GM18511 (cell line): ENCODE data around the gene MYL5.
A peak's percentile ranks its signal among the peaks of the same experiment; 100 is the strongest.
"Not testable (repeated sequence)": the region's sequence is repeated elsewhere in the genome, so short reads cannot be mapped to it uniquely, and the experiment has no call there.

Experiments
- ATAC-seq: cut with Tn5 transposase; IDR thresholded peaks from one replicate; pipeline ENCODE4 v1.9.1; 2021; ENCODE audit warnings: mild to moderate bottlenecking, moderate library complexity; ENCODE audit not compliant: unreplicated experiment

MYL5 gene, protein sequence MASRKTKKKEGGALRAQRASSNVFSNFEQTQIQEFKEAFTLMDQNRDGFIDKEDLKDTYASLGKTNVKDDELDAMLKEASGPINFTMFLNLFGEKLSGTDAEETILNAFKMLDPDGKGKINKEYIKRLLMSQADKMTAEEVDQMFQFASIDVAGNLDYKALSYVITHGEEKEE

GRCh38 chr4:674172-675035 is at the start of gene MYL5, which contains the start of gene ATP5ME:
TSS of gene MYL5 (plus strand) at chr4:674542. CDS start at chr4:678027, 3,485 bp downstream.
TSS of gene ATP5ME (minus strand) at chr4:674276. CDS start at chr4:674247, 29 bp downstream.
- ATAC-seq, result peak; percentile 73

- ATAC-seq, result no peak
Measured at GRCh38 chr4:624705-625590, 49.4 kb upstream of the MYL5 start, which contains the start of gene PDE6B. TSS of gene PDE6B (plus strand) at chr4:625573. CDS start at chr4:625627, 54 bp downstream.

DNA sequence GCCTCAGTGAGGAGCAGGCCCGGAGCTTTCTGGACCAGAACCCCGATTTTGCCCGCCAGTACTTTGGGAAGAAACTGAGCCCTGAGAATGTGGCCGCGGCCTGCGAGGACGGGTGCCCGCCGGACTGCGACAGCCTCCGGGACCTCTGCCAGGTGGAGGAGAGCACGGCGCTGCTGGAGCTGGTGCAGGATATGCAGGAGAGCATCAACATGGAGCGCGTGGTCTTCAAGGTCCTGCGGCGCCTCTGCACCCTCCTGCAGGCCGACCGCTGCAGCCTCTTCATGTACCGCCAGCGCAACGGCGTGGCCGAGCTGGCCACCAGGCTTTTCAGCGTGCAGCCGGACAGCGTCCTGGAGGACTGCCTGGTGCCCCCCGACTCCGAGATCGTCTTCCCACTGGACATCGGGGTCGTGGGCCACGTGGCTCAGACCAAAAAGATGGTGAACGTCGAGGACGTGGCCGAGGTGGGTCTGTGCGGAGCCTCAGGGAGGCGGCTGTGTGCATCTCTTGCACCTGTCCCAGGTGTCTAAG is 48.6 kb upstream of the MYL5 start:
- ATAC-seq, result no peak

DNA sequence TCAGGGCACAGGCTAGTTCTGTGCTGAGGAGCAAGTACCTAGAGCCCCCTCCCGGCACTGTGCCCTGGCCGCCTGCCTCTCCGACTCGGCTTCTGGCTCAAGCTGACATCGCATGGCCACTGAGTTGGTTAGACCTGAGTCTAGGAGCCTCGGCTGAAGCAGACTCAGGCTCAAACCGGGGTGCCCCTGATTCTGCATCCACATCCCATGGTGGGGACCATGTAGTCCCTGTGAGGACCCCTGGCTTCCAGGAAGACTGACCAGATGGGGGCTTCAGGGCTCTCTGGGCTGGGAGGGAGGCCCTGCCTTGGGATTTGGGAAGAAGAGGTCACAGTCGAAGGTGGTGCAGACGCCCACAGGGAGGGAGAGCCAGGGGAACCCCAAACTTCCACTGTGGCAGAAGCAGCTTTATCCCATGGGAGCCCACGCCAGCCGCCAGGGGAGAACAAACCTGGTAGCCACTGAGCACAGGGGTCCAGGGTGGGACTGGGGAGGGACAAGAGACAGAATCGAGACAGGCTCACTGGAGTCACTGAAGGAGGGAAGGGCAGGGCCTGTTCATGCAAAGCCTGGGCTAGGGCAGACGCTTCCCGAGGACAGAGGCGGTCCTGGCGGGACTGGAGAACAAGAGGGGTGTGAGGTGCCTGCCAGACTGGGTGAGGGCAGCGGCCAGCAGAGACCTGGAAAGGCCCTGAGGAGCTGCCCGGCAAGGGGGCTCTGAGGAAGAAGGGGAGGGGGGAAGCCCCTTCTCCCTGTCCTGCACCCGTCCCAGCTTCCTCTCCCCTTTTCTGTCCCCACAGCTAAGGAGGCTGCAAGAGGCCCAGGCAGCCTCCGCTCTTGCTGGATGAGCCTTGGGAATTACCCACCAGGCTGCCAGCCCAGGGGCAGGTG is 47.9 kb upstream of the MYL5 start:
- ATAC-seq, result no peak

DNA sequence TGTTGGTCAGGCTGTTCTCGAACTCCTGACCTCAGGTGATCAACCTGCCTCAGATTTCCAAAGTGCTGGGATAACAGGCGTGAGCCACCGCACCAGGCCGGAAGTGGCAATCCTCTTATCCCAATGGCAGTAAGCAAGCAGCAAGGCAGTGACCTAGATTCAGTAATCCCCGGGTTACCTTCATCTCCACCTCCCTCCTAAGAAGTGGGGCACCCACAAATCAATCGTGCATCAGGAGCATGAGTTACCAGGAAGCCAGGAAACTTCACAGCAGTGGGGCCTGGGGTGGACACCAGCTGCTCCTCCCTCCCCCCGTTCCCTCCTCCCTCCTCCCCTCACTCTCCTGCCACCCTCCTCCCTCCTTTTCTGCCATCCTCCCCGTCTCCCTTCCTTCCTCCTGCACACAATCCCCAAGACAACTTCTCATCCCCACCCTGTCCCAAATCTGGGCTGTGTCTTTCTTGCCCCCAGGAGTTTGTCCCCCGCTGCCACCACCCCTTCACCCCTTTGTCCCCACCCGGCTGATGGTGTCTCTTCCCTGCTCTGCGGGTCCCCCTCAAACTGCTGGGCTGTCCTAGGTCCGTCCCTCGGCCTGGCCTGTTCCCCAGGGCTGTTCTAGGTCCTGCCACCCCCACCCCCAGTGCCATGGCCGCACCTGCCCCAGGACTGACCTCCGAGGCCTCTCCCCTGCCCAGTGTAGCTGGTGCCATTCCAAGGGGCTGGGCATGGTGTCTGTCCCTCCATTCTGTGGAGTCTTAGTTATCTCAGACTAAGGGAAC is 46.8 kb upstream of the MYL5 start:
- ATAC-seq, result no peak

DNA sequence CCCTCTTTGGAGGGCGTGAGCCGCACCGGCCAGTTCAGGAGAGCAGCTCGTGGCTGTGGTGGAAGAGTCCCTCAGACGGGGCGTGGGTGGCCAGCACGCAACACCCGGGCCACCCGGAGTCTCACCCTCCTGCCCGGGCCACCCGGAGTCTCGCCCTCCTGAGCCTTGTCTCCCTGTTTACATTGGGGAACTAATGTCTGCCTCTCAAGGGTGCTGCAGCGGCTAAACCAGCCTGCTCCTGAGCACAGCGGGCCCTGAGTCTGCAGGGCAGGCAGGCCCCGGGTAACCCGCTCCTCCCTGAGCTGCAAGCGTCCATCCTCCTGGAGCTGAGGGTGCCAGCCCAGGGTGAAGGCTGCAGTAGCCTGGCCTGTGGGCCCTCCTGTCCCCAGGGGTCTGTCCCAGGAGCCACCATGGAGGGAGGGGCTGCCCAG is 46.0 kb upstream of the MYL5 start:
- ATAC-seq, result no peak

DNA sequence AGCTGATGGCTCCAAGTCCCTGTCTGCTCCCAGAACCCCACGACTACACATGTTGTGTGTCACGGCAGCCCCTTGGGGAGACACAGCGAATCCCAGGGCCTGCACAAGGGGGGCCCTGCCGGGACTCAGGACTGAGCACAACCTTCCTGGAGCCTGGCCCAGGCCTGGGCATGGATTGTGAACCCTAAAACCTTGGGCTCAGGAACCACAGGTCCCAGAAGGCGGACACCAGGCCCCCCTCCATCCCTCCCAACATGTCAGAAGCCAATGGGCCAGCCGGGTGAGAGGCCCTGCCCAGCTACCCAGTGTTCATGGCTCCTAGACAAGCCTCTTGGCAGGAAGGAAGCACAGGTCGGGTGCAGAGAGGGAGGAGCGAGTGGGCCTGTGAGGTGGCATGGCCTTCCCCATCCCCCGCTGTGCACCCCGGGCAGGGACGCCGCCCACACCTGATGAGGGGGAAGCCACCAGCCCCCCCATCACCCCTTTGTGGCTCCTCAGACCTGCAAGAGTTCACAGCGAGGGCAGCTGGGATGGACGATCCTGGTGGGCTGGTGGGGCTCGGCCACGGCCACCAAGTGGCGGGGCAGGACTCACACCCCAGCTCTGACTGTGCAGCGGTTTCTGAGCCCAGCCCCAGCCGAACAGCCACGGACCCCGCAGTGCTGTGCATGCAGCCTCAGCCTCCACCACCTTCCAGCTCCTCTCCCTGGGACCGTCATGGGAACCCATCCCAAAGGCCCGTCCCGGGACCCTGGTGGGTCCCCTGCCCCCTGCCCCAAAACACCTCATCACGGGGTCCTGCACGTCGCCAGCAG is 45.3 kb upstream of the MYL5 start:
- no peak for ATAC-seq

- no peak for ATAC-seq
Measured at GRCh38 chr4:629636-629914, 44.8 kb upstream of the MYL5 start.

DNA sequence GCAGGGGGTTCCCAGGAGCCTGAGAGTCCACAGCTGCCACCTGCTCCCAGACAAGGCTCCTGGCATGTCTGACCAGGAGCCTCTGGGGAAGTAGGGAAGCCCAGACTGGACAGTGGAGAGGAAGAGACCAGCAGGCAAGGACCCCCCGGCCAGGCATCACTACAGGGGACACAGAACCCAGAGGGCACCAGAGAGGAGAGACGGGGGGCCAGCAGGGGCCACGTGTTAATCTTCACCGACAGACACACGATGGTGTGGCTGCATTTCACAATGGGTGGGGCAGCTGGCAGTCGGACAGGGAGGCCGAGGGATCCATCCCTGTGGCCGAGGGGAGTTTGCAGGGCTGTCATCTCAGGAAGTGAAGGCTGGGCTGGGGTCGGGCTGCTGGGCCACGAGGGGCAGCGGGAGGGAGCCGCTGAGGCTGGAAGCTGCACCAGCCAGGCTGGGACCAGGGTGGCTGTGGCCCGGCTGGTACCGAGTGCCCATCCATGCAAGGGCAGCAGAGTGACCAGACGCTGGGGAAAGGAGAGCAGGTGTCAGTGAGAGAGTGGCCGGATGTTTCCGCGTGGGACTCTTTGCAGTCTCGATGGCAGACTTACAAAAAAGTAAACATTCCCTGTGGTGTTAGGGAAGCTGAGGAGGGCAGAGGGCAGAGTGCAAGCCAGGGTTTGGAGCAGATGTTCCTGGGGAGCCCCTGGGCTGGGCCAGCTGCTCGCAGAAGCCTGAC is 44.3 kb upstream of the MYL5 start:
- ATAC-seq, result no peak

DNA sequence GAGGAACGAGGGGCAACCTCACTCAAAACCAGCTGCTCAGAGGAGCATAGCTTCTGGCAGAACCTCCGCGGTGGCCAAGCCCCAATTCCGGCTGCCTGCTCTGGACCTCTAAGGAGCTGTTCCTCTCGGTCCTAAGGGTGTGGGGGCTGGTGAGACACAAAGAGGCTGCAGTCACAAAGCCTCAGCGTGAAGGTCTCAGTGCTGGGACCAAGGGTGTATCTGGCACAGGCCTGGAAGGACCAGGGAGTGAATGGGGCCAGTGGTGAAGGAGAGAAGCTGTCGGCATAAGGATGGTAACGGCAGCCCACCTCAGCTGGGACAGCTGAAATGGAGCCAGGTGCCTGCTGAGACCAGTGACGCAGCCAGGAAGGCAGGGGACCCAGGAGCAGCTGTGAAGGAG is 43.7 kb upstream of the MYL5 start:
- no peak for ATAC-seq

DNA sequence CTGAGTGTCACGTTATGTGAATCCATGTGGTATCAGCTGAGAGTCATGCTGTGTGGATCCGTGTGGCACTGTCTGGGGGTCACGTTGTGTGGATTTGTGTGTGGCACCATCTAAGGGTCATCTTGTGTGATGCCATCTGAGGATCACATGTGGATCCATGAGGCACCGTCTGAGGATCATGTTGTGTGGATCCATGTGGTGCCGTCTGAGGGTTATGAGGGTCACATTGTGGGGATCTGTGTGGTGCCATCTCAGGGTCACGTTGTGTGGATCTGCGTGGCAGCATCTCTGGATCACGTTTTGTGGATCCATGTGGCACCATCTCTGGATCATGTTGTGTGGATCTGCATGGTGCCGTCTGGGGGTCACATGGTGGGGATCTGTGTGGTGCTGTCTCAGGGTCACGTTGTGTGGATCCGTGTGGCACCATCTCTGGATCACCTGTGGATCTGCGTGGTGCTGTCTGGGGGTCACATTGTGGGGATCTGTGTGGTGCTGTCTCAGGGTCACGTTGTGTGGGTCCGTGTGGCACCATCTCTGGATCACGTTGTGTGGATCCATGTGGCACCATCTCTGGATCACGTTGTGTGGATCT is 42.0 kb upstream of the MYL5 start:
- no peak for ATAC-seq

DNA sequence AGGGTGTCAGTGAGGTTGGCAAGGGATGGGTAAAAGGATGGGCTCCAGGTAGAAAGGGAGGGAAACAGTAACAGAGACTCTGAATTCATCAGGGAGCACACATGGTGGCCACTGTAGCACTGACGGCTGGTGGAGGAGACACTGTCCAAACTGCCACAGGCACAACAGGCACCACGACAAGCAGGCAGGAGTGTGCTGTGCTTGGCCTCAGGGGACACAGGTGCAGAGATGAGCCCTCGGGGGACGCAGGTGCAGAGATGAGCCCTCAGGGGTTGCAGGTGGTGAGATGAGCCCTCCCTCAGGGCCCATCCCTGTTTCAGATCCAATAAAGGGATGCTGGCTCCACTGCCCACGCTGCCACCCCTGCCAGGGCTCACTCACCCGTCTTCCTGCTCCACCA is 41.4 kb upstream of the MYL5 start:
- ATAC-seq, result no peak

DNA sequence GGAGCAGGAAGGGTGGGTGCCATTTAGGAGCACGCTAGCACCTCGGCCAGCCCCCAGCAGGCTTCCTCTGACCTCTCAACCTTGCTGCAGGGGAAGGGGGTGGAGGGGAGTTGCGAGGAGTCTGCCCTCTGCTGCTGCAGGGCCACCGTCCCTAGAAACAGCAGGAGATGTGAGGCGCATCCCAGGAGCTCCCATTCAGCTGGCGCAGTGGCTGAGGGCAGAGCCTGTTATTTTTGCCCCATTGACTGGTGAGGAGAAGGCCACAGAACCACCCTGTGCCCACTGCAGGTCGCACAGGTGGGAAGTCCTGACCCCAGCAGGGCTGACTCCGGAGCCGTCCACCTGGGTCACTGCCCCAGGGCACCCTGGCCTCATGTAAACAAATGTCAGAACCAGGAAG is 40.9 kb upstream of the MYL5 start:
- ATAC-seq, result no peak

DNA sequence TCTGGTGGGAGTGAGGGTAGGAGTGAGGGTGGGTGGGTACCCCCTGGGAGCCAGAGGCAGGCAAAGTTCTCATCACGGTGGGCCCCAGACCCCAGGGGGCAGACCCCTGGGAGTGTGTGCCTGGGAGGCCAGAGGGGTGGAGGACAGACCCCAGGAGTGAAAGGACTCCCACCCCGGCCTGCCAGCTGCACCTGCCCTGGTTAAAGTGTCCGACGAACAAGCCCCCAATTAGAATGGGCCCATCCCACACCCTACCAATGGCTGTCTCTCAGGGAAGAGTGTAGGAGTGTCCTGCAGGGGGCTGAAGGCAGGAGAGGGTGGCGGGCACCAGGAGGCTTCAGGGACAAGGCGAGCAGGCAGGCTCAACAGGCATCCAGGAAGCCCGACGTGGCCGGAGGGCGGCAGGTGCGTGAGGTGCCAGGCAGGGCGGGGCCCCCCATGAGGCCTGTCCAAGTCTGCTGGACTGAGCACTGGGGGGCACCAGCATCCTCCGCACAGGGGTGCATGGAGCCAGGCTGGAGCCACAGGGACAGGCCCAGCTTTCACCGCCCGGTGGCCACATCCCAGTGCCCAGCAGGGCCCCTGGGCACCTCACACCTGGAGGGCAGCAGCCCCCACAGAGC is 40.3 kb upstream of the MYL5 start:
- ATAC-seq, result no peak

- ATAC-seq, result no peak
Measured at GRCh38 chr4:634599-634985, 39.8 kb upstream of the MYL5 start.

DNA sequence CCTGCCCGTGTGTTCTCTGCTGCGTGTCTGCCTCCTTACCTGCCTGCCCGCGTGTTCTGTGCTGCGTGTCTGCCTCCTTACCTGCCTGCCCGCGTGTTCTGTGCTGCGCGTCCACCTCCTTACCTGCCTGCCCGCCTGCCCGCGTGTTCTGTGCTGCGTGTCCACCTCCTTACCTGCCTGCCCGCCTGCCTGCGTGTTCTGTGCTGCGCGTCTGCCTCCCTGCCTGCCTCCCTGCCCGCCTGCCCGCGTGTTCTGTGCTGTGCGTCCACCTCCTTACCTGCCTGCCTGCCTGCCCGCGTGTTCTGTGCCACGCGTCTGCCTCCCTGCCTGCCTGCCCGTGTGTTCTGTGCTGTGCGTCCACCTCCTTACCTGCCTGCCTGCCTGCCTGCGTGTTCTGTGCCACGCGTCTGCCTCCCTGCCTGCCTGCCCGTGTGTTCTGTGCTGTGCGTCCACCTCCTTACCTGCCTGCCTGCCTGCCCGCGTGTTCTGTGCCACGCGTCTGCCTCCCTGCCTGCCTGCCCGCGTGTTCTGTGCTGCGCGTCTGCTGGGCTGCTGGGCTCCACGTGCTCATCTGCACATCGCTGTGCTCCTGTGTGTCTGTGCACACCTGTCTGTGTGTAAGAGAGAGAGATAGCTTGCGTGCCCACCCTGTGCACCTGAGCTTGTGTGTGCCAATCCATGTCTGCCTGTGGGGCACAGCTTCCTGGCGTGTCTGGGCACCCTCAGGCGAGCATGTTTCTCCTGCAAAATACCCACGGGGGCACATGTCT is 39.1 kb upstream of the MYL5 start:
- not testable (repeated sequence) for ATAC-seq
